GM12873 (cell line): ENCODE results near the gene CUTA.

ENCODE experiments used
- TF ChIP-seq, protein P1 (sequence below): IDR thresholded peaks from 2 replicates; pipeline ENCODE4 v1.5.1; 2012; ENCODE audit warnings: low read depth, mild to moderate bottlenecking, moderate library complexity, low read length, control low read depth; ENCODE audit not compliant: insufficient read depth; ENCODE audit errors: missing control alignments

CUTA gene

GRCh38 chr6:33418690-33419291 lies 884 bp upstream of the CUTA start:
- TF ChIP-seq, protein P1, sequence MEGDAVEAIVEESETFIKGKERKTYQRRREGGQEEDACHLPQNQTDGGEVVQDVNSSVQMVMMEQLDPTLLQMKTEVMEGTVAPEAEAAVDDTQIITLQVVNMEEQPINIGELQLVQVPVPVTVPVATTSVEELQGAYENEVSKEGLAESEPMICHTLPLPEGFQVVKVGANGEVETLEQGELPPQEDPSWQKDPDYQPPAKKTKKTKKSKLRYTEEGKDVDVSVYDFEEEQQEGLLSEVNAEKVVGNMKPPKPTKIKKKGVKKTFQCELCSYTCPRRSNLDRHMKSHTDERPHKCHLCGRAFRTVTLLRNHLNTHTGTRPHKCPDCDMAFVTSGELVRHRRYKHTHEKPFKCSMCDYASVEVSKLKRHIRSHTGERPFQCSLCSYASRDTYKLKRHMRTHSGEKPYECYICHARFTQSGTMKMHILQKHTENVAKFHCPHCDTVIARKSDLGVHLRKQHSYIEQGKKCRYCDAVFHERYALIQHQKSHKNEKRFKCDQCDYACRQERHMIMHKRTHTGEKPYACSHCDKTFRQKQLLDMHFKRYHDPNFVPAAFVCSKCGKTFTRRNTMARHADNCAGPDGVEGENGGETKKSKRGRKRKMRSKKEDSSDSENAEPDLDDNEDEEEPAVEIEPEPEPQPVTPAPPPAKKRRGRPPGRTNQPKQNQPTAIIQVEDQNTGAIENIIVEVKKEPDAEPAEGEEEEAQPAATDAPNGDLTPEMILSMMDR: no peak

DNA sequence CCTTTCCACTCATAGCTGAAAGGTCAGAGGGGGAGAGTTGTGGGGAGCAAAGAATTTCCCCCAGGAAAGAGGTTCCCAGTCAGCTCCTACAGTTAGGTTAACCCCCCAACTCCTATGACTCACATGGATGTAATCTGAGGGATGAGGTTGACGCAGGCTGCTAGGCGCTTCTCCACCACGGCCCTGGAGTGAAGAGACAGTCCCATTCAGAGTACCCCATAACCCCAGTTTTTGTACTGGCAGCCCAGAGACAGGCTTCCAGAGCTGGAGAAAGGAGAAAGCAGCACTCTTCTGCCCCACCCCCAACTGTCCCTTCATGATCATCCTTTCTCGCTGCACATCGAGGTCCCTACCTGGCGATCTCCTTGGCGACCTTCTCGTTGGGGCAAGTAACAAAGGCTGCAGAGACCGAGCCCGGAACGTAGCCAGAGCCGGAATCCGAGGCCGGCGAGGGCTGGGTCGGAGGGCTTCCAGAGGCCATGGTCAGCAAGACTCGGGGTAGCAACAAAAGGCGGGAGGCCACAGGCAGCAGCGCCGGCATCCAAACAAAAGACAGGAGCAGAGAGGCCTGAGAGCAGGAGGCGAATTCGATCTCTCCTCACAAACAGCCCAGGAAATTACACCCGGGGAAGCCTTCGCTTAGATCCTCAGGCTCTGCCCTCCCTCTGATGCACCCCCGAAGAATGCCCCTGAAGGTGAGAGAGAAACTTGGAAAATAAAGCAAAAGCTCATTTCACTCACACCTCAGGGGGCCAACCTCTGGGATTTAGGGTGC lies 592 bp downstream of the CUTA start:
- TF ChIP-seq, protein P1: no peak

DNA sequence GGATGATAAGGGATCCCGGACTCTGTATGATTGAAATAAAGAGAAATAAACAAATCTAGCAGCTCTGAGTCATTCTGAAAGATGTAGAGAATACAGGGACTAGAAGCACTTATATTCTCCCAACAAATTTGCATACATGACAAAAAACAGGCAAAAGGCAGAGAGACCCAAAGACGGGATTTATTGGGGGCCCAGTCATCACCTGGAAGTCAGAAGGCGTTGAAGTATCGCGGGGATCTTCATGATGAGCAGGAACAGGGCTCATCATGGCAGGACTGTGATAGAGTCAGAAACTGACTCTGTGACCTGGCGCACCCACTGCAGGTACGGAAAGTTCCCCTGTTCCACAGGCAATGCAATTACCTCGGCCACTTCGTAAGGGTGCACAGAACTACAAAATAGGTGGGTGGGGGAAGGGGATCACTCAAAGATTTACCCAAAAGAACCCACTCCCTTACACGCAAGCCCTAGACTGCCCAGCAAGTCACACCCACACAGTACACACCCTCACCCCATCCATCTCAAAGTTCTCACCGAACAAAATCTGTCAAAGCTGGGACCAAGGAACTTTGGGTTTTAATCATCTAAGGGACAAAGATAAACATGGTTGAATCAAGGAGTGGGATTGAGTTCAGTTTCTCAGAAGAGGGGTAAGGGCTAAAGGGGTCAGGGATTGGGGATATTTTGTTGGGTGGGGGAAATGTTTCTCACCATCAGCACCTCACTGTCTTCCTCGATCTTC lies 1.4 kb downstream of the CUTA start:
- TF ChIP-seq, protein P1: no peak

GRCh38 chr6:33415831-33416230 lies 2.1 kb downstream of the CUTA start:
- TF ChIP-seq, protein P1: no peak

- TF ChIP-seq, protein P1: peak; percentile 58
These were observed 3.2 kb downstream of the CUTA start for GRCh38 chr6:33414592-33415271.

GRCh38 chr6:33413241-33414120 lies 4.4 kb downstream of the CUTA start:
- TF ChIP-seq, protein P1: no peak
